ENCODE measurements around the gene ZNF281. TPM values are rescaled to one million over a fixed set of nuclear protein-coding genes. Genes with fewer than 3 reads are reported as not detected.

ZNF281 gene
- total and polyA plus RNA-seq, 9 of the 15 experiments (the other 6 are each of a cell fraction or from before 2014, with no cell fraction given) = 9.6 to 24.9 (median 16.5) TPM

GRCh38 chr1:200452850-200453552 is 43.2 kb upstream of the ZNF281 start:
- Histone ChIP-seq H3K36me3 (ENCODE audit: control insufficient read depth, insufficient read depth, low read length) (no peaks in the 10 kb centered on the region), H3K27ac (ENCODE audit: extremely low read depth, low read depth, low read length) (no peak overlapping the region)
- TF ChIP-seq SFPQ (IDR thresholded peaks at IDR 0.05; ENCODE audit: low read depth, low read length) (no peak), KLF10 (CRISPR knock-in tag; IDR thresholded peaks at IDR 0.05) (no peak), PTBP1 (IDR thresholded peaks at IDR 0.05; ENCODE audit: low read depth, low read length) (no peak), SIX5 (IDR thresholded peaks at IDR 0.05; ENCODE audit: borderline replicate concordance in 1 of 2, insufficient read depth in 1 of 2, low read depth in 1 of 2, low read length in 2 of 2) (no peak), ARID1B (IDR thresholded peaks at IDR 0.05) (peak; percentile 40; the same call in 1 of the 2 replicates), NR4A1 (CRISPR knock-in tag; IDR thresholded peaks at IDR 0.05) (no peak), NR4A1 (tag; IDR thresholded peaks at IDR 0.05) (no peak), CBFA2T2 (conservative IDR thresholded peaks at IDR 0.05) (peak; percentile 53), TAL1 (IDR thresholded peaks at IDR 0.05) (peak; percentile 48; the same call in 1 of the 2 replicates), TRIM24 (IDR thresholded peaks at IDR 0.05) (0 out of 4 replicates have a peak, but pooled peaks of 1 of the 2 experiments have one; percentile 27), ZBTB9 (CRISPR knock-in tag; IDR thresholded peaks at IDR 0.05) (no peak), E4F1 (CRISPR knock-in tag; IDR thresholded peaks at IDR 0.05; ENCODE audit: borderline replicate concordance) (no peak), FOXP1 (CRISPR knock-in tag; IDR thresholded peaks at IDR 0.05) (no peak), ZNF511 (CRISPR knock-in tag; IDR thresholded peaks at IDR 0.05) (no peak), NCOR1 (IDR thresholded peaks at IDR 0.05) (0 out of 2 replicates have a peak, but pooled peaks have one; percentile 12), TCF3 (CRISPR knock-in tag; IDR thresholded peaks at IDR 0.05) (0 out of 2 replicates have a peak, but pooled peaks have one; percentile 11)

More at GRCh38 chr1:200452850-200453552, 43.2 kb upstream of the ZNF281 start:
- FAIRE-seq = no peak
- intact Hi-C loops (cut with micrococcal nuclease) (no loop called here), in situ Hi-C loops (cut with MboI) (no loop called here)
- H3K27me3 ChIP-seq (ENCODE audit: control insufficient read depth in 2 of 2, insufficient read depth in 2 of 2, low read length in 2 of 2) = peaks cover 0 to 2% of the 10 kb centered on the region in 2 experiments; a peak in 2 of 5 replicates
- peak overlapping the region; percentile 3; the same call in 1 of the 2 replicates for H3K4me2 ChIP-seq (ENCODE audit: insufficient read depth, low read length)
- H3K79me2 ChIP-seq (ENCODE audit: control insufficient read depth, insufficient read depth, low read length) = no peaks in the 10 kb centered on the region
- H3K4me3 ChIP-seq = no peak overlapping the region
- POLR2A ChIA-PET = no interaction called here
- WGBS (ENCODE audit: insufficient coverage, low coverage, missing lambda C conversion rate) = 2% methylated on average over 8 of the region's 8 CpGs
- CTCF ChIA-PET (ENCODE audit: low intra/inter-chr PET ratio) = no interaction called here
- ATAC-seq = no peak; the same call in none of the 3 replicates
- H3K9me1 ChIP-seq (ENCODE audit: control insufficient read depth, insufficient read depth, low read length) = no peaks in the 10 kb centered on the region
- no peak overlapping the region for H2AFZ ChIP-seq (ENCODE audit: low read depth, low read length)
- peaks cover 4 to 5% of the 10 kb centered on the region in 2 experiments; a peak in 2 of 5 replicates for H3K4me1 ChIP-seq (replicated peaks in 1 of 2; ENCODE audit: control insufficient read depth in 2 of 2, insufficient read depth in 2 of 2, low read length in 2 of 2)
- no peak overlapping the region; a peak in 1 of 4 replicates for H3K9ac ChIP-seq (ENCODE audit: insufficient read depth in 1 of 2, low read depth in 2 of 2, low read length in 2 of 2)
- no peaks in the 10 kb centered on the region for H4K20me1 ChIP-seq (replicated peaks; ENCODE audit: control insufficient read depth, insufficient read depth, low read length)
- H3K9me3 ChIP-seq (replicated peaks; ENCODE audit: control insufficient read depth, insufficient read depth, low read depth, low read length) = no peaks in the 10 kb centered on the region
- DNase-seq (ENCODE audit: extremely low read depth in 1 of 4, low spot score in 3 of 4) = peak in 2 of 4 experiments; percentile 13 to 14
- no TSS peak for BruUV-seq (replicated peaks)

Measured in K562 (cell line).